Colonic mucosa (tissue), 4 donors: ENCODE measurements around the gene SMYD1. TPM values are rescaled to one million over a fixed set of nuclear protein-coding genes. Genes with fewer than 3 reads are reported as not detected.

Experiments
- DNase-seq: peaks from one replicate; pipeline ENCODE4 v3.0.0-alpha.2; 2020
- H3K27ac ChIP-seq: fragments of 200-600 bp; one replicate; pipeline ENCODE4 v1.8.0; 2021
- H3K27me3 ChIP-seq: fragments of 200-600 bp; one replicate; pipeline ENCODE4 v1.8.0; 2021
- H3K36me3 ChIP-seq: fragments of 200-600 bp; one replicate; pipeline ENCODE4 v1.8.0; 2021
- H3K4me1 ChIP-seq: fragments of 200-600 bp; one replicate; pipeline ENCODE4 v1.8.0; 2021; ENCODE audit warnings: mild to moderate bottlenecking
- H3K4me3 ChIP-seq: fragments of 200-600 bp; one replicate; pipeline ENCODE4 v1.8.0; 2021
- H3K9ac ChIP-seq, 2 donors: one replicate each; pipeline ENCODE4 v1.7.0; 2013; ENCODE audit warnings: control low read depth in 2 of 2, low read depth in 2 of 2, low read length in 2 of 2
- H3K9me3 ChIP-seq: fragments of 200-600 bp; one replicate; pipeline ENCODE4 v1.8.0; 2021
- intact Hi-C: fragments of 100-400 bp; cut with DNase I; formaldehyde crosslinking; loops from one replicate; pipeline ENCODE4 v1.14.1; 2022
- total RNA-seq, 2 donors: library from RNA; stranded (reverse); fragmentation: NEBNext Ultra II Directional in 1 of 2; extraction: Animal tissue kit (Norgen Biotek cat#: 25700) in 1 of 2; gene quantifications; one replicate each; pipeline ENCODE4 v1.2.1, GENCODE V29; 2021
- TF ChIP-seq, protein P1 (sequence below): fragments of 200-600 bp; IDR thresholded peaks from one replicate; pipeline ENCODE4 v1.8.0; 2022; ENCODE audit warnings: antibody characterized with exemption, mild to moderate bottlenecking
- donor health status: healthy.
- donor health status: DM: no; HTN: no; CAD: no.
- donor health status: DM: no; HTN: no; CAD: no.

The SMYD1 gene
- total RNA-seq, 2 donors from 2014 or later = 1.9 TPM; not detected in 1

- no peaks in the 10 kb centered on the region for H3K9me3 ChIP-seq
- H3K4me1 ChIP-seq = peaks cover 10% of the 10 kb centered on the region
- no peak for DNase-seq
- no peak overlapping the region for H3K4me3 ChIP-seq
- no peak overlapping the region for H3K9ac ChIP-seq
- H3K36me3 ChIP-seq = no peaks in the 10 kb centered on the region
- peak overlapping the region; percentile 95 for H3K27ac ChIP-seq
- no peaks in the 10 kb centered on the region for H3K27me3 ChIP-seq
- intact Hi-C loops = no loop called here
- TF ChIP-seq, protein P1, sequence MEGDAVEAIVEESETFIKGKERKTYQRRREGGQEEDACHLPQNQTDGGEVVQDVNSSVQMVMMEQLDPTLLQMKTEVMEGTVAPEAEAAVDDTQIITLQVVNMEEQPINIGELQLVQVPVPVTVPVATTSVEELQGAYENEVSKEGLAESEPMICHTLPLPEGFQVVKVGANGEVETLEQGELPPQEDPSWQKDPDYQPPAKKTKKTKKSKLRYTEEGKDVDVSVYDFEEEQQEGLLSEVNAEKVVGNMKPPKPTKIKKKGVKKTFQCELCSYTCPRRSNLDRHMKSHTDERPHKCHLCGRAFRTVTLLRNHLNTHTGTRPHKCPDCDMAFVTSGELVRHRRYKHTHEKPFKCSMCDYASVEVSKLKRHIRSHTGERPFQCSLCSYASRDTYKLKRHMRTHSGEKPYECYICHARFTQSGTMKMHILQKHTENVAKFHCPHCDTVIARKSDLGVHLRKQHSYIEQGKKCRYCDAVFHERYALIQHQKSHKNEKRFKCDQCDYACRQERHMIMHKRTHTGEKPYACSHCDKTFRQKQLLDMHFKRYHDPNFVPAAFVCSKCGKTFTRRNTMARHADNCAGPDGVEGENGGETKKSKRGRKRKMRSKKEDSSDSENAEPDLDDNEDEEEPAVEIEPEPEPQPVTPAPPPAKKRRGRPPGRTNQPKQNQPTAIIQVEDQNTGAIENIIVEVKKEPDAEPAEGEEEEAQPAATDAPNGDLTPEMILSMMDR = no peak
Observed at GRCh38 chr2:88058191-88058590, 9.4 kb upstream of the SMYD1 start.

GRCh38 chr2:88059979-88060906, 7.4 kb upstream of the SMYD1 start:
- Histone ChIP-seq H3K9me3 (no peaks in the 10 kb centered on the region), H3K27ac (no peak overlapping the region), H3K27me3 (no peaks in the 10 kb centered on the region), H3K9ac (peak overlapping the region in 1 of 2 donors; percentile 44), H3K4me1 (peaks cover 5% of the 10 kb centered on the region), H3K36me3 (no peaks in the 10 kb centered on the region), H3K4me3 (no peak overlapping the region)
- intact Hi-C loops = loop anchor here (2.0 kb wide), 1 partner anchor 105 kb away; no protein-coding TSS in a partner anchor
- DNase-seq = no peak
- TF ChIP-seq, protein P1 = peak; percentile 65

DNA sequence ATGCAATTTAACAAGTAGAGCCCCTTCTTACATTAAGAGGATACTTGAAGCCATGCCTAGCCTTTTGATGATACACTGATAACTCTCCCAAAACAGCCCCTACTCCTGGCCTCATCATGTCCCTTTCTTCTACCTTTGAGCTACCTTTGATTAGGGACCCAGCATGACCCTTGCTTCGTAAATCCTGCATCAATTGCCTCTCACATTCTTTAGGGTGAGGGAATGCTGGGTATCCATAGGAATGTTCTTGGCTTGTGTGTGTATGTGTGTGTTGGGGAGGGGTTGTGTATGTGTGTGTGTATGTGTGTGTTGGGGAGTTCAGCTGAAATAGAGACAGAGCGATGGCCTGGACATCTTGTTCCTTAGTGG, 6.7 kb upstream of the SMYD1 start:
- TF ChIP-seq, protein P1 = no peak
- DNase-seq = no peak
- Histone ChIP-seq H3K36me3 (no peaks in the 10 kb centered on the region), H3K9me3 (no peaks in the 10 kb centered on the region), H3K4me3 (no peak overlapping the region), H3K4me1 (peaks cover 5% of the 10 kb centered on the region), H3K9ac (peak overlapping the region in 1 of 2 donors; percentile 44), H3K27ac (no peak overlapping the region), H3K27me3 (no peaks in the 10 kb centered on the region)
- intact Hi-C loops = loop anchor here (2.0 kb wide), 1 partner anchor 104 kb away; no protein-coding TSS in a partner anchor

GRCh38 chr2:88061295-88061694, 6.3 kb upstream of the SMYD1 start:
- intact Hi-C loops = loop anchor here (2.0 kb wide), 1 partner anchor 104 kb away; no protein-coding TSS in a partner anchor

GRCh38 chr2:88066543-88066942, 1.1 kb upstream of the SMYD1 start:
- H3K4me1 ChIP-seq = no peaks in the 10 kb centered on the region
- no peaks in the 10 kb centered on the region for H3K9me3 ChIP-seq
- no peaks in the 10 kb centered on the region for H3K27me3 ChIP-seq
- no peak overlapping the region for H3K9ac ChIP-seq
- no peak overlapping the region for H3K4me3 ChIP-seq
- no peak for DNase-seq
- TF ChIP-seq, protein P1 = no peak
- intact Hi-C loops = no loop called here
- H3K36me3 ChIP-seq = no peaks in the 10 kb centered on the region
- H3K27ac ChIP-seq = no peak overlapping the region

More at GRCh38 chr2:88061295-88061694, 6.3 kb upstream of the SMYD1 start:
- Histone ChIP-seq H3K4me3 (no peak overlapping the region), H3K9ac (no peak overlapping the region), H3K4me1 (peaks cover 1% of the 10 kb centered on the region), H3K27me3 (no peaks in the 10 kb centered on the region), H3K27ac (no peak overlapping the region), H3K36me3 (no peaks in the 10 kb centered on the region), H3K9me3 (no peaks in the 10 kb centered on the region)
- TF ChIP-seq, protein P1 = no peak
- no peak for DNase-seq
